Measurements from ENCODE around the gene PNPLA5.

The PNPLA5 gene

GRCh38 chr22:43883012-43883661 is 8.7 kb downstream of the PNPLA5 start:
- peak; percentile 93 for DNase-seq
- no CpG with 5 or more reads among the region's 14 CpGs for WGBS (ENCODE audit: extremely low coverage, insufficient coverage, low lambda C conversion rate)
- H3K4ac ChIP-seq (ENCODE audit: low read depth, low read length) = no peak overlapping the region

DNA sequence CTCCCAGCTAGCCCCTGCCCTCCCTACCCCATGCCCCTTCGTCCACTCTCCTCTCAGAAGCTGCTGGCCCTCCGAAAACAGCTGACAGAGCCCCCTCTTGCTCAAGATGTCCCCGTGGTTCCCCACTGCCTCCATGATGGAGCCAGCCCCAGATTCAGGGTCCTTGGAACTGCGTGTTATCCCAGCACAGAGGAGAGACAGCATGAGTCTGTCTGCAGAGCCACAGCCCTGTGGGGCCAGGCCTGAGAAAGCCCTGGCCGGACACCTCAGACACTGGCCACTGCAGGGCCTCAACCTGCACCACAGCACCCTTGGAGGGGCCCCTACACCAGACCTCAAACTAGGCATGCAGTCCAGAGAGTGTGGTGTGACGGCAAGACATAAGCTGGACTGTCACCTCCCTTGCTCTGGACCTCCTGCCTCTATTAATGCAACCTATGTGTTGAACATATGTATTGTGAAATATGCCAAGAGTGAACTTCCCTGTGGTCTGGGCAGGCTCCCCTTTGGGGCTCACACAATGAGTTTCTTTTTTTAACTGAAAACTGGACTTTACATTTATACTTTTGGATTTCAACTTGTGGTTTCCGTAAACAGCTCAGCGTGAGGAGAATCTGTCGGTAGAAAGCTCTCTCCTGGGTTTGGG is 9.6 kb downstream of the PNPLA5 start:
- Histone ChIP-seq H2BK120ac (ENCODE audit: low read depth, low read length) (no peak overlapping the region), H3K27me3 (ENCODE audit: insufficient read depth, low read length, poor library complexity) (no peaks in the 10 kb centered on the region), H3K4ac (ENCODE audit: low read depth, low read length) (no peak overlapping the region), H3K79me1 (ENCODE audit: low read length) (no peaks in the 10 kb centered on the region), H3K23ac (ENCODE audit: low read length) (no peak overlapping the region), H3K4me1 (ENCODE audit: control insufficient read depth, low read depth, low read length) (no peaks in the 10 kb centered on the region), H3K4me3 (ENCODE audit: low read length) (no peak overlapping the region), H3K56ac (ENCODE audit: low read length) (no peak overlapping the region), H4K8ac (ENCODE audit: low read depth, low read length) (no peak overlapping the region), H3K36me3 (ENCODE audit: control insufficient read depth, insufficient read depth, low read length) (no peaks in the 10 kb centered on the region), H3K9ac (ENCODE audit: low read length) (no peak overlapping the region), H3K27ac (ENCODE audit: low read depth, low read length) (no peak overlapping the region), H2AK5ac (ENCODE audit: low read length) (no peak overlapping the region), H2BK15ac (replicated peaks; ENCODE audit: low read depth) (no peak overlapping the region), H3K18ac (ENCODE audit: low read length) (no peak overlapping the region), H3K79me2 (ENCODE audit: control insufficient read depth, insufficient read depth, low read length) (no peaks in the 10 kb centered on the region), H3K4me2 (ENCODE audit: low read length) (no peak overlapping the region), H2BK5ac (ENCODE audit: low read length) (no peak overlapping the region), H4K5ac (ENCODE audit: low read length) (no peak overlapping the region)
- no peak for DNase-seq
- WGBS (ENCODE audit: extremely low coverage, insufficient coverage, low lambda C conversion rate) = no CpG with 5 or more reads among the region's 9 CpGs

More at GRCh38 chr22:43883012-43883661, 8.7 kb downstream of the PNPLA5 start:
- Histone ChIP-seq H3K23ac (ENCODE audit: low read length) (no peak overlapping the region), H3K79me2 (ENCODE audit: control insufficient read depth, insufficient read depth, low read length) (no peaks in the 10 kb centered on the region), H3K27ac (ENCODE audit: low read depth, low read length) (no peak overlapping the region), H4K8ac (ENCODE audit: low read depth, low read length) (no peak overlapping the region), H2BK5ac (ENCODE audit: low read length) (no peak overlapping the region), H3K18ac (ENCODE audit: low read length) (no peak overlapping the region), H3K9ac (ENCODE audit: low read length) (no peak overlapping the region), H2BK15ac (replicated peaks; ENCODE audit: low read depth) (no peak overlapping the region), H3K56ac (ENCODE audit: low read length) (no peak overlapping the region), H4K5ac (ENCODE audit: low read length) (no peak overlapping the region), H3K4me1 (ENCODE audit: control insufficient read depth, low read depth, low read length) (no peaks in the 10 kb centered on the region), H3K4me3 (ENCODE audit: low read length) (no peak overlapping the region), H2BK120ac (ENCODE audit: low read depth, low read length) (no peak overlapping the region), H3K27me3 (ENCODE audit: insufficient read depth, low read length, poor library complexity) (no peaks in the 10 kb centered on the region), H3K79me1 (ENCODE audit: low read length) (no peaks in the 10 kb centered on the region), H2AK5ac (ENCODE audit: low read length) (no peak overlapping the region), H3K4me2 (ENCODE audit: low read length) (no peak overlapping the region), H3K36me3 (ENCODE audit: control insufficient read depth, insufficient read depth, low read length) (no peaks in the 10 kb centered on the region)

- no peak overlapping the region for H3K18ac ChIP-seq (ENCODE audit: low read length)
- no peak overlapping the region for H2BK120ac ChIP-seq (ENCODE audit: low read depth, low read length)
- DNase-seq = no peak
- no peak overlapping the region for H3K23ac ChIP-seq (ENCODE audit: low read length)
- no peak overlapping the region for H3K9ac ChIP-seq (ENCODE audit: low read length)
- H3K4ac ChIP-seq (ENCODE audit: low read depth, low read length) = no peak overlapping the region
- no peak overlapping the region for H2AK5ac ChIP-seq (ENCODE audit: low read length)
- H3K27me3 ChIP-seq (ENCODE audit: insufficient read depth, low read length, poor library complexity) = no peaks in the 10 kb centered on the region
- no peaks in the 10 kb centered on the region for H3K4me1 ChIP-seq (ENCODE audit: control insufficient read depth, low read depth, low read length)
- no peak overlapping the region for H2BK5ac ChIP-seq (ENCODE audit: low read length)
- H3K79me2 ChIP-seq (ENCODE audit: control insufficient read depth, insufficient read depth, low read length) = no peaks in the 10 kb centered on the region
- H3K27ac ChIP-seq (ENCODE audit: low read depth, low read length) = no peak overlapping the region
- H3K36me3 ChIP-seq (ENCODE audit: control insufficient read depth, insufficient read depth, low read length) = no peaks in the 10 kb centered on the region
- no CpG with 5 or more reads among the region's 19 CpGs for WGBS (ENCODE audit: extremely low coverage, insufficient coverage, low lambda C conversion rate)
- no peak overlapping the region for H2BK15ac ChIP-seq (replicated peaks; ENCODE audit: low read depth)
- H4K8ac ChIP-seq (ENCODE audit: low read depth, low read length) = no peak overlapping the region
- H3K79me1 ChIP-seq (ENCODE audit: low read length) = no peaks in the 10 kb centered on the region
- no peak overlapping the region for H4K5ac ChIP-seq (ENCODE audit: low read length)
- H3K56ac ChIP-seq (ENCODE audit: low read length) = no peak overlapping the region
- H3K4me3 ChIP-seq (ENCODE audit: low read length) = no peak overlapping the region
- H3K4me2 ChIP-seq (ENCODE audit: low read length) = no peak overlapping the region
These were observed 10.4 kb downstream of the PNPLA5 start for GRCh38 chr22:43881091-43882061.

DNA sequence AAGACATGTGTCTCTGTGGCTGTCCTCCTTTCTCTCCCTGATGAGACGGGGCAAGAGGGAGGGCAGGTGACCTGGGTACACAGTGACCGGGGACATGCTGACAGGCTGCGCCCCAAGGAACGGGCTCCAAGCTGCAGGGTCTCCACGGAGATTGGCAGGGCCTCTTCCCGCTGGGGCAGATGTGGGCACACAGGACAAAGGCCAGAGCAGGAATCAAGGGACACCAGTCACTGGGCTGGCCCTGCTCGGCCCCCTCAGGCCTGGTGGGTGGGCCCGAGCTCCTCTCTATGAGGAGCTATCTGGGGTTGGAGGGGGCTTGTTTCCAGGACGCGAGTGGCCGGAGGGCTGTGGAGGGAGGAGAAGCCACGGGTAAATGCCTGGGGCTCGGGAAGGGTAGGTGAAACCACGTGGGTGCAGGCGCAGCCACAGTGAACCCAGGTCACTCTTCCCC is 11.2 kb downstream of the PNPLA5 start:
- H2BK120ac ChIP-seq (ENCODE audit: low read depth, low read length) = no peak overlapping the region
- no peak overlapping the region for H2BK5ac ChIP-seq (ENCODE audit: low read length)
- H3K79me2 ChIP-seq (ENCODE audit: control insufficient read depth, insufficient read depth, low read length) = no peaks in the 10 kb centered on the region
- no peaks in the 10 kb centered on the region for H3K4me1 ChIP-seq (ENCODE audit: control insufficient read depth, low read depth, low read length)
- H3K4me2 ChIP-seq (ENCODE audit: low read length) = no peak overlapping the region
- WGBS (ENCODE audit: extremely low coverage, insufficient coverage, low lambda C conversion rate) = no CpG with 5 or more reads among the region's 15 CpGs
- H4K8ac ChIP-seq (ENCODE audit: low read depth, low read length) = no peak overlapping the region
- H2AK5ac ChIP-seq (ENCODE audit: low read length) = no peak overlapping the region
- no peak overlapping the region for H3K9ac ChIP-seq (ENCODE audit: low read length)
- no peak overlapping the region for H3K18ac ChIP-seq (ENCODE audit: low read length)
- H3K27me3 ChIP-seq (ENCODE audit: insufficient read depth, low read length, poor library complexity) = no peaks in the 10 kb centered on the region
- no peak overlapping the region for H4K5ac ChIP-seq (ENCODE audit: low read length)
- no peak overlapping the region for H3K56ac ChIP-seq (ENCODE audit: low read length)
- no peaks in the 10 kb centered on the region for H3K36me3 ChIP-seq (ENCODE audit: control insufficient read depth, insufficient read depth, low read length)
- no peak overlapping the region for H3K4ac ChIP-seq (ENCODE audit: low read depth, low read length)
- no peak overlapping the region for H3K23ac ChIP-seq (ENCODE audit: low read length)
- no peaks in the 10 kb centered on the region for H3K79me1 ChIP-seq (ENCODE audit: low read length)
- DNase-seq = no peak
- no peak overlapping the region for H3K27ac ChIP-seq (ENCODE audit: low read depth, low read length)
- H3K4me3 ChIP-seq (ENCODE audit: low read length) = no peak overlapping the region
- H2BK15ac ChIP-seq (replicated peaks; ENCODE audit: low read depth) = no peak overlapping the region

GRCh38 chr22:43879901-43880540 is 11.8 kb downstream of the PNPLA5 start:
- H2BK5ac ChIP-seq (ENCODE audit: low read length) = no peak overlapping the region
- no peak overlapping the region for H3K23ac ChIP-seq (ENCODE audit: low read length)
- no peak overlapping the region for H4K5ac ChIP-seq (ENCODE audit: low read length)
- H2BK15ac ChIP-seq (replicated peaks; ENCODE audit: low read depth) = no peak overlapping the region
- no peak overlapping the region for H3K18ac ChIP-seq (ENCODE audit: low read length)
- no peaks in the 10 kb centered on the region for H3K27me3 ChIP-seq (ENCODE audit: insufficient read depth, low read length, poor library complexity)
- H4K8ac ChIP-seq (ENCODE audit: low read depth, low read length) = no peak overlapping the region
- no peak overlapping the region for H3K4me3 ChIP-seq (ENCODE audit: low read length)
- H3K4ac ChIP-seq (ENCODE audit: low read depth, low read length) = no peak overlapping the region
- no peaks in the 10 kb centered on the region for H3K79me1 ChIP-seq (ENCODE audit: low read length)
- no peak overlapping the region for H2BK120ac ChIP-seq (ENCODE audit: low read depth, low read length)
- WGBS (ENCODE audit: extremely low coverage, insufficient coverage, low lambda C conversion rate) = no CpG with 5 or more reads among the region's 14 CpGs
- no peak overlapping the region for H3K56ac ChIP-seq (ENCODE audit: low read length)
- DNase-seq = no peak
- no peak overlapping the region for H2AK5ac ChIP-seq (ENCODE audit: low read length)
- H3K4me1 ChIP-seq (ENCODE audit: control insufficient read depth, low read depth, low read length) = no peaks in the 10 kb centered on the region
- no peaks in the 10 kb centered on the region for H3K36me3 ChIP-seq (ENCODE audit: control insufficient read depth, insufficient read depth, low read length)
- no peak overlapping the region for H3K27ac ChIP-seq (ENCODE audit: low read depth, low read length)
- H3K9ac ChIP-seq (ENCODE audit: low read length) = no peak overlapping the region
- no peak overlapping the region for H3K4me2 ChIP-seq (ENCODE audit: low read length)
- H3K79me2 ChIP-seq (ENCODE audit: control insufficient read depth, insufficient read depth, low read length) = no peaks in the 10 kb centered on the region
